ENCODE results near the gene IL34.

DNA sequence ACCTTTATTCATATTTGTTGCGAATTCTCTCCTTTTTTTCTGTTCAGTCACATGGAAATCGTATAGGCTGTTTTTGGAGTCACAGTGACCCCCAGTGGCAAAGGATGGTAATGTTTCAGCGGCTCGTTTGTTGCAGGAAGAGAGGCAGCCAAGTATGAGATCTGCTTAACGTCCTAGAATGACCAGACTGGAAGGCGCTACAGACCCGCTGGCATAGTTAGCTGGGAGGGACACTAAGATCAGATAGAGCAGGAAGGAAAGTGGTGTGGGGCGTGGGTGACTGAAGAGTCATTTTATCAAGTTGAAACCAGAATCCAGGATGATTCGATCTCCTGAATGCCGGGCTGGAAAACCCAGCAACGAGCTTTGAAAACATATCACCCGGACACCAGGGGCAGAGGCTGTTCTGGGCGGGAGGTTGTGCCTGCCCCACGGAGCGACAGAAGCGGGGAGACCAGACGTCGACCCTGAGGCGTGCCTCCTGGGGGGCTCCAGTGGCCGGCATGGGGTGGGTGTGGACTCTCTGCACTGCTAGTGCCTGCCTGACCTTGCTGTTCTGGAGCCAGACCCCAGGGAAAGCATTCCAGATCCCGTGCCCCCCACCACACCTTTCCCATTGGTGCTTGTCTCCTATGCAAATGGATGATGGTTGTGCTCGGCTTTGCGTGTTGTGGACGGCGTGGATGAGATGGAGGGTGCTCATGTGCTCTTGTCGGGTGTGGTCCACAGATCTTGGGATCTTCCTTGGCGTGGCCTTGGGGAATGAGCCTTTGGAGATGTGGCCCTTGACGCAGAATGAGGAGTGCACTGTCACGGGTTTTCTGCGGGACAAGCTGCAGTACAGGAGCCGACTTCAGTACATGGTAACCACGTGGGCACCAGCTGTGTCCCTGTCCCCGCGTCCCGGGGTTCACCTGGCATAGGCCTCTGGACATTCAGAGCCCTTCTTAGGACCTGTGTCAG is 7.7 kb downstream of the IL34 start:
- TF ChIP-seq, protein P1, sequence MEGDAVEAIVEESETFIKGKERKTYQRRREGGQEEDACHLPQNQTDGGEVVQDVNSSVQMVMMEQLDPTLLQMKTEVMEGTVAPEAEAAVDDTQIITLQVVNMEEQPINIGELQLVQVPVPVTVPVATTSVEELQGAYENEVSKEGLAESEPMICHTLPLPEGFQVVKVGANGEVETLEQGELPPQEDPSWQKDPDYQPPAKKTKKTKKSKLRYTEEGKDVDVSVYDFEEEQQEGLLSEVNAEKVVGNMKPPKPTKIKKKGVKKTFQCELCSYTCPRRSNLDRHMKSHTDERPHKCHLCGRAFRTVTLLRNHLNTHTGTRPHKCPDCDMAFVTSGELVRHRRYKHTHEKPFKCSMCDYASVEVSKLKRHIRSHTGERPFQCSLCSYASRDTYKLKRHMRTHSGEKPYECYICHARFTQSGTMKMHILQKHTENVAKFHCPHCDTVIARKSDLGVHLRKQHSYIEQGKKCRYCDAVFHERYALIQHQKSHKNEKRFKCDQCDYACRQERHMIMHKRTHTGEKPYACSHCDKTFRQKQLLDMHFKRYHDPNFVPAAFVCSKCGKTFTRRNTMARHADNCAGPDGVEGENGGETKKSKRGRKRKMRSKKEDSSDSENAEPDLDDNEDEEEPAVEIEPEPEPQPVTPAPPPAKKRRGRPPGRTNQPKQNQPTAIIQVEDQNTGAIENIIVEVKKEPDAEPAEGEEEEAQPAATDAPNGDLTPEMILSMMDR (optimal IDR thresholded peaks at IDR 0.05 in 1 of 3, IDR thresholded peaks at IDR 0.05 in 1 of 3, conservative IDR thresholded peaks at IDR 0.05 in 1 of 3; ENCODE audit: extremely low read depth in 1 of 3, insufficient read depth in 2 of 3, low read length in 3 of 3): peak; percentile 67 to 89 (median 82)
- no peak for TF ChIP-seq EZH2 (IDR thresholded peaks at IDR 0.05; ENCODE audit: low read length)
